OCI-M2 (cell line): ENCODE data around the gene SLC45A1.
"Not testable (repeated sequence)": the region's sequence is repeated elsewhere in the genome, so short reads cannot be mapped to it uniquely, and the experiment has no call there.

Source experiments
- DNase-seq: peaks from one replicate; lab custom pipeline; 2025; ENCODE audit not compliant: unreplicated experiment; lab: John Stamatoyannopoulos, UW

Gene SLC45A1

GRCh38 chr1:8317647-8318381, at the start of gene SLC45A1:
Gene SLC45A1, plus strand, starts transcription at chr1:8318114. Its CDS starts 6,216 bp downstream, at chr1:8324330.
- DNase-seq: no peak

GRCh38 chr1:8273036-8273435, 44.9 kb upstream of the SLC45A1 start:
- DNase-seq: no peak

DNA sequence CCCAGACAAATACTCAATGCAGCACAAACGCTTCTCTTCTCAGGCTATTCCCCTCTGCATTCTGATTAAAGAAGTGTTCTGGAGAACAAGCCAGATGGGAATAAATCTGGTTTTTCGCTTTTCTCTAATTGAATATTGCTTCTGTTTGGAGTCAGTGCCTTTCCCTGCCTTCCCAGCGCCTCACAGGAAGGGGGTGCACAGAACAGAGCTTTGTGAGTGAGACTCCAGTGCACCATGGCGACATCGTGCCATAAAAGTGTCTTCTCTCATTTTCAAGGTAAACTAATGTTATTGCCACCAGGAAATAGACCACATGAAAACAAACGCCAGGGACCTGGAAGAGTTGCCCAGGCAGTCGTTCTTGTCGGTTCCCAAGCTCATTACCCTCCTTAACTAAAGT, 43.6 kb upstream of the SLC45A1 start:
- no peak for DNase-seq

- DNase-seq: no peak
Measured at GRCh38 chr1:8276173-8276914, 41.6 kb upstream of the SLC45A1 start.

GRCh38 chr1:8276932-8277331, 41.0 kb upstream of the SLC45A1 start:
- no peak for DNase-seq

- DNase-seq: not testable (repeated sequence)
Measured at GRCh38 chr1:8278677-8279076, 39.2 kb upstream of the SLC45A1 start.

DNA sequence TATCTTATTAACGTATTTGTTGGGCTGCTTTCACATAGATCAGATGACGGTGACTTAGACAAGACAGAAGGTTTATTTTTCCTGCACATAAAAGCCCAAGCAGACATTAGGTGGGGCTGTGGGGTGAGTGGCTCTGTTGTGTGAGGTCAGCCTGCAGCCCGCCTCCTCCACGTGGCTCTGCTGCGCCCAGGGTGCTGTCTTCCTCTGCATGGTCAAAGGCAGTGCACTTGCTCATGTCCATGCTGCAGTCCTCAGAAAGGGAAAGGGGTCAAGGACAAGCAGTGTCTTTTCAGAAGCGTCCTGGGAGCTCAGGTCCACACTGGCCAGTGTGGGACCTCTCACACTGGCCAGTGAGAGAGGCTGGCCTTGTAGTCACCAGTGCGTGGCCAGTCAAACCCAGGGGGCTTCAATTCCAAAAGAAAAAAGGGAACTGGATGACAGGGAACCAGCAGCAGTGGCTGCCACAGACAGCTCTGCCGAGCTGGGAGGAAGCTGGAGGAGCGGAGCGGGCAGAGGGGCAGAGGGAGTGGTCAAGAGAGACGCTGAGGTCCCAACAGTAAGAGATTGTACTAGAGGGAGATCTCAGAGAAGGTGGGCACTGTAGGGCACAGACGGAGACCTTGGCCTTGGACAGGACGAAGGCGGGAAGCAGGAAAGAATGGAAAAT, 35.9 kb upstream of the SLC45A1 start:
- DNase-seq: no peak

DNA sequence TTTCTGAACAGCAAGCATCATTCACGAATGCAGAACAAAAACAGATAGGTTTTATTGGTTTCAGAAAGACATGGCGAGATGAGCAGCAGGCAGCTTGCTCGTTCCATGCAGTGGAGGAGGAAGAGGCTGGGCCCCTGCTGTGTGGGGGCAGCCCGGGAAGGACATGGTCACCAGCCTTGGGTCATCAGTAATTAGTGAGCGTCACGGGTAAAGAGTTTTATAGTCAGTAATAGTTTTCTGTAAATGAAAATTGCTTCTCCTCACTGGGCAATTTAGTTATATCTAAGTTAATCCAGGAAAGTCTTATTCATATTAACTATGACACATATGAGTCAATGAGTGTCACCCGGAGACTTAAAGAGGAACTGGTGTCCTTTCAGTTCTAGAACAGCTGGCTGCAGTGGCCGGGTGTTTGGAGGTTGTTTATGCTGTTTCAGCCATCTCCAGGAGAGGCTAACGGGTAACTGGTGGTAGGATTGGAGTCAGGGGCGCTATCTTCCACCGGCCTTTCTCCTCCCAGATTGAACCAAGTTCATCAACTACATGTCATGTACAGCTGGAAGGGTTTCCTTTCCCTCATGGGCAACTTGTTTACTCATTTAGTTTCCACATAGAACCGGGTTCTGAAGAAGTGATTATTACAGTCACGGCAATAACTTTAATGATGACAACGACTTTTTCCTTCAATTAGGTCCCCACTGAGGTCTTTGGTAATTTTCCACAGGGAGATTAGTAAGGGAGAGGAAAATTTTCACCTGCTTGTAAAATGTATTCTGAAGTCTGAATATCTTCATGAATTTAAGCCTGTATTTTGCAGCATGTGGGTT, 34.6 kb upstream of the SLC45A1 start:
- DNase-seq: no peak

GRCh38 chr1:8284127-8284526, 33.8 kb upstream of the SLC45A1 start:
- DNase-seq: no peak

- no peak for DNase-seq
Measured at GRCh38 chr1:8285103-8285502, 32.8 kb upstream of the SLC45A1 start.

DNA sequence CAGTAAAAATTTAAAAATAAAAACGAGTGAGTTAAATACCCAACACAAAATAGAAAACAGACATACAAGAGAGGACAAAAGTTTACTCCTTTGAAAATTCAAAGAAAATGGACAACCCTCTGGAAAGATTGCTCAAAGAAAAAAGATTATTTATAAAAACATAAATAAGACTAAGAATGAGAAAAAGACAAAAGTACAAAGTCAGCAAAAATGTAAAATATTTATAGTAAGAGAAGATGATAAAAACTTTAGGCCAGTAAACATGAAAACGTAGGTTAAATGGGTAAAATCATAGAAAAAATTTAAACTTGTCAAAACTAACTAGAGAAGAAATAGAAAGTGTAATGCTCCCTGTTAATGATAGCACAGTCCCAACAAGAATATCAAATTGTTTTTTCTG, 31.9 kb upstream of the SLC45A1 start:
- DNase-seq: no peak

GRCh38 chr1:8293118-8293517, 24.8 kb upstream of the SLC45A1 start:
- no peak for DNase-seq

DNA sequence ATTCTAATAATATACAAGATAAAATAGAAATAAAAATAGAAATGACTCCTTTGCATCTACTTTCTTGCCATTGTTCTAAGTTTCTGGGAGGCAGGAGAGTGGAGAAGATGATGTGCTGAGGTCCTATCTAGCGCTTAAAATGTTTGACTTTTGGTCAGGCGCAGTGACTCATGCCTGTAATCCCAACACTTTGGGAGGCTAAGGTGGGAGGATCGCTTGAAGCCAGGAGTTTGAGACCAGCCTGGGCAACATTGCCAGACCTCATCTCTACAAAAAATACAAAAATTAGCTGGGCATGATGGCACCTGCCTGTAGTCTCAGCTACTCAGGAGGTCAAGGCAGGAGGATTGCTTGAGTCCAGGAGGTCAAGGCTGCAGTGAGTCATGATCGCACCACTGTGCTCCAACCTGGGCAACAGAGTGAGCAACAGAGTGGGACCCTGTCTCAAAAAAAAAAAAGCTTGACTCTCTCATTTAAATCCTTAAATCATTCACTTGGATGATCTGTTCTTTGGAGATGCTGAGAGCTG, 24.2 kb upstream of the SLC45A1 start:
- DNase-seq: no peak

DNA sequence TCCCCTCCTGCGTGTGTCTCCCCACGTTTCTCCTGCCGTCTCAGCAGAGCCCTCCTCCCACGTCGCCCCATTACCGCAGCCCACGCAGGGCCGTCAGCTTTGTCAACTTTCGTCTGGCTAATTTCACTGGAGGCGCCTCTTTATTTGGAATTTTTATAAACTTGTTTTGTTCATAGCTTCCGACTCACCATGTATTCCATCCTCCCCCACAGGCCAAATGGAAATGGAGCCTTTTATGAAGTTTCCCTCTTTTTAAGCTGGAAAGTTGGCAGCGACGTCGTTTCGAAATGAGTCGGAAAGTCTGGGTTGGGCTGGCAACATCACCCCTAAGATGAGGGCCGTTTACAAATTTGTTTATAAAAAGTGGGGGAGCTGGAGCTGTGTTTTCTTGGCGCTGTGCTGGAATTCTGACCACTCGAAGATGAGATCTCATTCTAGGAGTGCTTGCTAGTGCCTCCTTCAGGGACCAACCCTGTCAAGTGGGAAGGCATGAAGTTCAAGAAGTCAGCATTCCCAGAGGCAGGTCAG, 23.7 kb upstream of the SLC45A1 start:
- DNase-seq: no peak

DNA sequence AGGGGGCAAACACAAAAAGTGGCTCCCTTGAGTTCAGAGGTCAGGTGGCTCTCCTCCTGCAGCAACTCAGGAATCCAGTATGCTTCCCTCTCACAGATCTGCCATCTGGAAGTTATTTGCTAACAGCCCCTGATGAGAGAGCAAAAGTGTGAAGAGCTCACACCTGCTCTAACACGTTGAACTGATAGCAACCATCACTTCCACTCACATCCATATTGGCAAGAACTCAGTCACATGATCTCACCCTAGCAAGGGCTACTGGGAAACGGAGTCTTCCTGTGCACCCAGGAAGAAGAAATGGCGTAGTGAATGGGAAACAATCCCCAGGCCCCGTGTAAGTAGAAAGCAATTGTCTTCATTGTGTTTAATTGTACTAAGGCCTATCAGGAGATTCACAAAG, 20.7 kb upstream of the SLC45A1 start:
- no peak for DNase-seq

- DNase-seq: no peak
Measured at GRCh38 chr1:8299963-8300362, 18.0 kb upstream of the SLC45A1 start.

DNA sequence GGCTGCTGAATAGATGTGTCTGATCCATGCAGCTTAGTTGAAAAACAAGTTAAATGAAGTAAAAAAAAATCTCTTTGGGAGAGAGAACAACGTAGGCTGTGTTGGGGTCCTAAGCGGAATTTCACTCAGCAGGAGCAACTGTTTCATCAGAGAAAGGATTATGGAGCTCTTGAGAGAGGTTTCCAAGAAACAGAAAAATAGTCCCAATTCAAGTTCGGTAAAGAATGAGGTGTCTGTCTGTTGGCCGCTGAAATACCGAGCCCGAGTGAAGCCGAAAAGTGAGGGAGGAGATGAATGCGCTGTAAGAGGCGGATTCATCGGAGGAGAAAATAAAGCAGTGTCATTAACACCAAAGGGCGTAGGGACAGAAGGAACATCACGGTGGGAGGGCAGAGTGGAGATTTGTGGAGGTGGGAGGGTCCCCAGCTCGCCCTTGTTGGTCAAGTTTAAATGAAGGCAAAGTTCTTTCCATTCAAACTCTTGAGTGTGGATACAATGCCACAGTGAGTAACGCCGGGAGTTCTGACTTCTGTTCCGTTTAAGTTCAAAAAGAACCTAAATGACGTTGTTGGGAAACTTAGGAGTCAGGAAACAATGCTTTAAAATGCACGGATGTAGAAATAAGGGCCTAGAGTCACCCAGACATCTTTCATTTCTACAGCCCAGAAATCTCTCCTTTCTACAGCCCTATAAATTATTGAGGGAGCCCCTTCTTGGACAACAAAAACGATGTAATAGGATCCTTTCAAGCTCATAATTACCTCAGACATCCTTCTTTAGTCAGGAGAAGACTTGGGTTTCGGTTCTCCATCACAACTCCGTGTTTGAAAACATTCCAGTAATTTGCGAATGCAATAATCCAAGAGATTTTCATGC, 15.6 kb upstream of the SLC45A1 start:
- no peak for DNase-seq

- DNase-seq: no peak
Measured at GRCh38 chr1:8303141-8303540, 14.8 kb upstream of the SLC45A1 start.

- DNase-seq: no peak
Measured at GRCh38 chr1:8303876-8304275, 14.0 kb upstream of the SLC45A1 start.

DNA sequence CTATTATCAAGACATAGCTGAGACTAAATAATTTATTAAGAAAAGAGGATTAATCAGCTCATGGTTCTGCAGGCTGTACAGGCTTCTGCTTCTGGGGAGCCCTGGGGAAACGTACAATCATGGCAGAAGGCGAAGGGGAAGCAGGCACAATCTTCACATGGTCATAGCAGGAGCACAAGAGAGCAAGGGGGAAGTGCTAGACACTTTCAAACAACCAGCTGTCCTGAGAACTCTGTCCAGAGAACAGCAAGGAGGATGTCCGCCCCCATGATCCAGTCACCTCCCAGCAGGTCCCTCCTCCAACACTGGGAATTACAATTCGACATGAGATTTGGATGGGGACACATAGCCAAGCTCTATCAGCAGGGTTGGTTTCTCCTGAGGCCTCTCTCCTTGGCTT, 10.3 kb upstream of the SLC45A1 start:
- DNase-seq: no peak
